DOHH2 (cell line): ENCODE measurements around the gene GAPT.

Experiments used
- CTCF ChIP-seq: fragments of 200-600 bp; sonication (generic); IDR thresholded peaks from one replicate; pipeline ENCODE4 v1.5.1; 2014; ENCODE audit warnings: antibody characterized with exemption, mild to moderate bottlenecking, low read depth, low read length; ENCODE audit not compliant: poor library complexity, severe bottlenecking
- EZH2phosphoT487 ChIP-seq: fragments of 200-600 bp; sonication (generic); IDR thresholded peaks from 2 replicates; pipeline ENCODE4 v1.6.1; 2017; ENCODE audit warnings: borderline replicate concordance, mild to moderate bottlenecking, antibody characterized with exemption, low read length, moderate library complexity, mixed read lengths

DNA sequence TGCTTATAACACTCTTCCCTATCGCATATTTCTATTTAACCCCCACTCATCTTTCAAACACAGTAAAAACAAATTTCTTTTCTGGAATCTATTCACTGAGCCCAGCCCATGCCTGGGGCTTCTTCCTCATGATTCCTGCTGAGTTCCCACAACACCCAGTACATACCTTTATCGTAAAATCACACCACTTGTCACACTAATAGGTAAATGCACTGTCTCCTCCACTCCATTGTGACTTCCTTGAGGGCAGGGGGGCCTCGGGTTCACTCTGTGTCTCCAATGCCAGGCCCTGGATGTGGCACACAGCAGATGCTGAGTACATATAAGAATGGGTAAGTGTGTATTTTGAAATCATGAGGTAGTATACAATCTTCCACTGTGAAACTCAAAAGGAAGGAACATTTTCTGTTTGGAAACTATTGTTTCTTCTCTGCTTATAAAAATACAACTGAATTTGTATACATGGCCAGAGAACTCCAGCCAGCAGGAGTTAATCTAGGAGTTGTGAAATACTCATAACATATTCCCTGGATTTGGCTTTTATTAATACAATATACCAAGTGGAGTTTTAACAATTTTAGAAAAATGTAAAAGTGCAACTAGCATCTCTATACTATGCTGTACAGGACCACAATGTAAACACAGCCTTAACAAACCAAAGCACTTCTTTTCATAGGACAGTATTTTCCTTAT, 38.5 kb upstream of the GAPT start:
- TF ChIP-seq CTCF = no peak
- TF ChIP-seq EZH2phosphoT487 = no peak
